Naive thymus-derived CD8-positive, alpha-beta T cell (primary cell): ENCODE measurements around the gene CEP20. TPM values are rescaled to one million over a fixed set of nuclear protein-coding genes. Genes with fewer than 3 reads are reported as not detected.

Experiments used
- ATAC-seq, 2 donors: fragments of 150-1000 bp; cut with Tn5 transposase in 1 of 2; sonication (Bioruptor Pico), chemical (Tn5 transposase) in 1 of 2; 1 replicate in 1 of 2; 2 replicates in 1 of 2; pipeline ENCODE4 v1.10.0; 2021; ENCODE audit warnings: mild to moderate bottlenecking in 2 of 2, moderate library complexity in 2 of 2
- POLR2A ChIA-PET: fragments of 350-600 bp; sonication (Branson Sonifier 250); formaldehyde crosslinking; loops from one replicate; lab custom pipeline; 2021; ENCODE audit warnings: antibody characterized with exemption; lab: Charles Lee
- DNase-seq, 10 donors: peaks; one replicate each; pipeline versions ENCODE4 v3.0.0 to v3.0.0-alpha.2; 2020 to 2022
- H3K27ac Mint-ChIP-seq, 10 donors: one replicate each; pipeline ENCODE4 v1.8.0; 2020 to 2022; ENCODE audit warnings: mild to moderate bottlenecking in 10 of 10, mixed read lengths in 10 of 10, moderate library complexity in 4 of 10, inconsistent platforms in 1 of 10
- H3K27me3 Mint-ChIP-seq, 5 donors: one replicate each; pipeline ENCODE4 v1.8.0; 2021 to 2022; ENCODE audit warnings: mixed read lengths in 5 of 5
- H3K36me3 Mint-ChIP-seq, 3 donors: one replicate each; pipeline ENCODE4 v1.8.0; 2020 to 2022; ENCODE audit warnings: mixed read lengths in 3 of 3, mild to moderate bottlenecking in 2 of 3, inconsistent platforms in 1 of 3
- H3K4me1 Mint-ChIP-seq, 4 donors: one replicate each; pipeline ENCODE4 v1.8.0; 2021 to 2022; ENCODE audit warnings: mixed read lengths in 4 of 4
- H3K4me3 Mint-ChIP-seq, 10 donors: one replicate each; pipeline ENCODE4 v1.8.0; 2020 to 2022; ENCODE audit warnings: mild to moderate bottlenecking in 10 of 10, mixed read lengths in 10 of 10, moderate library complexity in 6 of 10, inconsistent platforms in 1 of 10
- H3K9me3 Mint-ChIP-seq, 9 donors: one replicate each; pipeline ENCODE4 v1.8.0; 2020 to 2022; ENCODE audit warnings: mixed read lengths in 9 of 9, mild to moderate bottlenecking in 3 of 9, inconsistent platforms in 1 of 9, moderate library complexity in 1 of 9
- polyA plus RNA-seq, 3 donors: library from polyadenylated mRNA; unstranded; fragments of 300-500 nt; fragmentation: Illumina TruSeq; gene quantifications; one replicate each; pipeline ENCODE4 v1.2.3, GENCODE V29; 2021
- total RNA-seq, 8 experiments: library from RNA in 2 of 8; stranded (reverse) in 2 of 8; gene quantifications; one replicate each; pipeline ENCODE4 v1.2.3 and lab custom pipeline; 2021 to 2026

CEP20 gene
- total and polyA plus RNA-seq, 5 experiments from 2014 or later = 26.0 to 32.9 (median 26.8) TPM

DNA sequence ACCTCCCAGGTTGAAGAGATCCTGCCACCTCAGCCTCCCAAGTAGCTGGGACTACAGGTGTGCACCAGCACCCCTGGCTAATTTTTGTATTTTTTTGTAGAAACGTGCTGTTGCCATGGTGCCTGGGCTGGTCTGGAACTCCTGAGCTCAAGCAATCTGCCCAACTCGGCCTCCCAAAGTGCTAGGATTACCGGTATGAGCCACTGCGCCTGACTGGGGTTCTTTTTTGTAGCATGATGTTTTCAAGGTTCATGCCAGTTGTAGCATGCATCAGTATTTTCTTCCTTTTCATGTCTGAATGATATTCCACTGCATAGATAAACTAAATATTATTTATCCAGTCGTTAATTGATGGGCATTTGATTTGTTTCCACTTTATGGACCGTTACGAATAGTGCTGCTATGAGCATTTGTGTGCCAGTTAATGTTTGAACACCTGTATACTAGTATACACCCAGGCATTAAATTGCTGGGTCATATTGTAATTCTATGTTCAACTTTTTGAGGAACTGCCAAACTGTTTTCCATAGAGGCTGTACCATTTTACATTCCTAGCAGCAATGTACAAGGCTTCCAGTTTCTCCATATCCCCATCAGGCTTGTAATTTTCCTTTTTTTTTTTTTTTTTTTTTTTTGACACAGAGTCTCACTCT lies 24.8 kb upstream of the CEP20 start:
- no peaks in the 10 kb centered on the region for H3K36me3 Mint-ChIP-seq
- POLR2A ChIA-PET = interaction anchor here (1.4 kb wide), 1 partner anchor 25 kb away, joined by 5 read pairs; the partner anchor contains the start of gene CEP20
- H3K27me3 Mint-ChIP-seq = no peaks in the 10 kb centered on the region
- H3K9me3 Mint-ChIP-seq = no peaks in the 10 kb centered on the region
- DNase-seq = no peak
- peaks cover 7 to 19% (median 10%) of the 10 kb centered on the region in 4 donors for H3K4me1 Mint-ChIP-seq
- peak overlapping the region in 7 of 10 donors; percentile 34 to 71 (median 52) for H3K4me3 Mint-ChIP-seq
- H3K27ac Mint-ChIP-seq = peak overlapping the region; percentile 66 to 97 (median 78)
- no peak for ATAC-seq

GRCh38 chr16:15911198-15911597 lies 22.8 kb upstream of the CEP20 start:
- POLR2A ChIA-PET = no interaction called here
- DNase-seq (no peak), ATAC-seq (no peak)
- no peaks in the 10 kb centered on the region for H3K36me3 Mint-ChIP-seq
- H3K27ac Mint-ChIP-seq = peak overlapping the region in 3 of 10 donors; percentile 2 to 72 (median 52)
- H3K4me3 Mint-ChIP-seq = no peak overlapping the region
- peaks cover 9 to 19% (median 10%) of the 10 kb centered on the region in 4 donors for H3K4me1 Mint-ChIP-seq
- H3K9me3 Mint-ChIP-seq = peaks cover 0 to 3% (median 0%) of the 10 kb centered on the region in 9 donors
- H3K27me3 Mint-ChIP-seq = no peaks in the 10 kb centered on the region

DNA sequence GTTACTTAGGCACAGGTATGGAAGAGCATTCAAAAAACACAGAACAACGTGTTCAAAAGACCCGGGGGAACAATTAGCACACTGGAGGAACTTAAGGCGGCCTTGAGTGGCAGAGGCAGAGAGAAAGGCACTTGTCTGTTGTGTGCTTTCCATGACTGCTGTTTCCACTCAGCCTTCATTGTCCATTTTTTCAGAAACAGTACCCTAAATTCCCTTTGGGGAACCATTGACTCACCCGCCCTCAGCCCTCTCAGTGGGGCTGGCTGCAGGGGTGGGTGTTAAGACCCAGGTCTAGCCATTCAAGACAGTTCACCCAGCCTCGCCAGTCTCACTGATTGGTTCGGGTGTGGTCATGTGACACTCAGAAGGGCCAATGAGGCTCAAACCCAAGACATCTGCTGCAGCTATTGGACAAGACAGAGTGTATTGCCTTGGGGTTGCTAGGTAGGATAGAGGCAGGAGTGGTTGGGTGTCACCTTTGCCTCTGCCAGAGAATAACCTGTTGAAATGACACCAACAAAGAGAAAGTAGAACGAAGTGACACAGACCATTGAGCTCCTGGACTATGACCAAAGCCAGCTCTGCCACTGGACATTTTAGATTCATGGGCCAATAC lies 19.6 kb upstream of the CEP20 start:
- POLR2A ChIA-PET = no interaction called here
- no peak overlapping the region for H3K4me3 Mint-ChIP-seq
- peaks cover 0 to 2% (median 0%) of the 10 kb centered on the region in 5 donors for H3K27me3 Mint-ChIP-seq
- no peaks in the 10 kb centered on the region for H3K36me3 Mint-ChIP-seq
- H3K27ac Mint-ChIP-seq = no peak overlapping the region
- ATAC-seq = peak; percentile 63 to 80
- DNase-seq = peak in 2 of 10 donors; percentile 5 to 13
- peaks cover 6 to 13% (median 8%) of the 10 kb centered on the region in 4 donors for H3K4me1 Mint-ChIP-seq
- peaks cover 0 to 5% (median 0%) of the 10 kb centered on the region in 9 donors for H3K9me3 Mint-ChIP-seq

GRCh38 chr16:15906439-15906838 lies 18.0 kb upstream of the CEP20 start:
- POLR2A ChIA-PET = no interaction called here
- Mint-ChIP-seq H3K9me3 (peaks cover 0 to 5% (median 0%) of the 10 kb centered on the region in 9 donors), H3K4me1 (peaks cover 0 to 5% (median 3%) of the 10 kb centered on the region in 4 donors), H3K27me3 (peaks cover 0 to 2% (median 0%) of the 10 kb centered on the region in 5 donors), H3K4me3 (no peak overlapping the region), H3K36me3 (no peaks in the 10 kb centered on the region), H3K27ac (no peak overlapping the region)
- DNase-seq = no peak
- ATAC-seq = no peak

DNA sequence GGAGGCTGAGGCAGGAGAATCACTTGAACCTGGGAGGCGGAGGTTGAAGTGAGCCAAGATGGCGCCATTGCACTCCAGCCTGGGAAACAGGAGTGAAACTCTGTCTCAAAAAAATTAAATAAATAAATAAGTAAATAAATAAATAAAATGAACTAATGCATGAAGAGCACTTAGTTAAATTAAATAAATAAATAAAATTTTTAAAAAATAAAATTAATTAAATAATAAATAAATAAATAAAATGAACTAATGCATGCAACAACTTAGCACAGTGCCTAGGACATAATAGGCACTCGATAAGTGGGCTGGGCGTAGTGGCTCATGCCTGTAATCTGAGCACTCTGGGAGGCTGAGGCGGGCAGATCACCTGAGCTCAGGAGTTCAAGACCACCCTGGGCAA lies 15.6 kb upstream of the CEP20 start:
- POLR2A ChIA-PET = no interaction called here
- H3K4me3 Mint-ChIP-seq = no peak overlapping the region
- ATAC-seq (no peak), DNase-seq (no peak)
- H3K27ac Mint-ChIP-seq = no peak overlapping the region
- H3K4me1 Mint-ChIP-seq = peaks cover 0 to 2% (median 0%) of the 10 kb centered on the region in 4 donors
- no peaks in the 10 kb centered on the region for H3K36me3 Mint-ChIP-seq
- peaks cover 0 to 5% (median 0%) of the 10 kb centered on the region in 9 donors for H3K9me3 Mint-ChIP-seq
- H3K27me3 Mint-ChIP-seq = peaks cover 0 to 2% (median 0%) of the 10 kb centered on the region in 5 donors

- POLR2A ChIA-PET = no interaction called here
- peaks cover 0 to 2% (median 0%) of the 10 kb centered on the region in 5 donors for H3K27me3 Mint-ChIP-seq
- H3K27ac Mint-ChIP-seq = no peak overlapping the region
- DNase-seq = no peak
- no peak for ATAC-seq
- no peaks in the 10 kb centered on the region for H3K36me3 Mint-ChIP-seq
- peaks cover 0 to under 1% (median 0%) of the 10 kb centered on the region in 9 donors for H3K9me3 Mint-ChIP-seq
- no peak overlapping the region for H3K4me3 Mint-ChIP-seq
- H3K4me1 Mint-ChIP-seq = peaks cover 0 to 2% (median 0%) of the 10 kb centered on the region in 4 donors
These were observed 12.6 kb upstream of the CEP20 start for GRCh38 chr16:15900901-15901500.

DNA sequence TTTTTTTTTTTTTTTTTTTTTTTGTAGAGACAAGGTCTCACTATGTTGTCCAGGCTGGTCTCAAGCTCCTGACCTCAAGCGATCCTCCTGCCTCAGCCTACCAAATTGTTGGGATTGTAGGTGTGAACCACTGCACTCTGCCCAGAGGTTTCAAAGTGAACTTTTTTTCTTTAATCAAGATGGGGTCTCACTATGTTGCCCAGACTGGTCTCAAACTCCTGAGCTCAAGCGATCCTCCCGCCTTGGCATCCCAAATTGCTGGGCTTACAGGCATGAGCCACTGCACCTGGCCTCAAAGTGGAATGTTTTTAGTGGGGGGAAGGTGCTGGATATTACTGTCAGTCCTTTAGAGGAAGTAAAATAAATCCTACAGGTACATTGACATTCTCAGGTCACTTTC lies 12.0 kb upstream of the CEP20 start:
- H3K27me3 Mint-ChIP-seq = peaks cover 0 to 2% (median 0%) of the 10 kb centered on the region in 5 donors
- POLR2A ChIA-PET = no interaction called here
- H3K4me3 Mint-ChIP-seq = no peak overlapping the region
- H3K4me1 Mint-ChIP-seq = peaks cover 0 to 2% (median 0%) of the 10 kb centered on the region in 4 donors
- H3K27ac Mint-ChIP-seq = no peak overlapping the region
- DNase-seq (no peak), ATAC-seq (no peak)
- H3K9me3 Mint-ChIP-seq = no peaks in the 10 kb centered on the region
- no peaks in the 10 kb centered on the region for H3K36me3 Mint-ChIP-seq

DNA sequence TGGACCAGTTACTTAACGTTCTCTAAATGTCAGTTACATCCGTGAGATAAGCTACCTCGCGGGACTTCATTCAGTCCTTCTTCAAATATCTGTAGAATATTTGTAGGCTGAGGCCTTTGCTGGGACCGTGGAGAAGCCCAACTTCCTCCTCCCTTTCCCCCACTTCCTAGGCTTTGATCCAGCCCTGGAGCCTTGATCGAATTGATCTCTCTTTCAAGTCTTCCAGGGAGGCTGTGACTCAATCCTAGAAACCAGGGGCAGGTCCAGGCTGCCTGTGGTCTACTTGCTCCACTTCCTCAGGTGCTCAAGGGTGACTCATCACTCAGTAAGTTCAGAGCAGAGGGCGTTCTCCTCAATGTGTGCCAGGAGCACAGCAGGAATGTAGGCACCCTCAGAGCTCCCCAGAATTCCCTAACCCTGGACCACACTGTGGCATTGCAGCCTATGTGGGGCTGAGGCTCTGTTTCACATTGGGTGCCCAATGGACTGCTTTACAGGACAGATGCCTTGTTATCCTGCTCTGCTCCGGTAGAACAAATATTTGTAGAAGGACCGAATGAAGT lies 11.2 kb upstream of the CEP20 start:
- Mint-ChIP-seq H3K4me3 (no peak overlapping the region), H3K36me3 (no peaks in the 10 kb centered on the region), H3K9me3 (no peaks in the 10 kb centered on the region), H3K4me1 (peaks cover 0 to 2% (median 0%) of the 10 kb centered on the region in 4 donors), H3K27me3 (no peaks in the 10 kb centered on the region), H3K27ac (no peak overlapping the region)
- POLR2A ChIA-PET = interaction anchor here (0.8 kb wide), 1 partner anchor 11 kb away, joined by 3 read pairs; the partner anchor contains the start of gene CEP20
- ATAC-seq (no peak), DNase-seq (no peak)

DNA sequence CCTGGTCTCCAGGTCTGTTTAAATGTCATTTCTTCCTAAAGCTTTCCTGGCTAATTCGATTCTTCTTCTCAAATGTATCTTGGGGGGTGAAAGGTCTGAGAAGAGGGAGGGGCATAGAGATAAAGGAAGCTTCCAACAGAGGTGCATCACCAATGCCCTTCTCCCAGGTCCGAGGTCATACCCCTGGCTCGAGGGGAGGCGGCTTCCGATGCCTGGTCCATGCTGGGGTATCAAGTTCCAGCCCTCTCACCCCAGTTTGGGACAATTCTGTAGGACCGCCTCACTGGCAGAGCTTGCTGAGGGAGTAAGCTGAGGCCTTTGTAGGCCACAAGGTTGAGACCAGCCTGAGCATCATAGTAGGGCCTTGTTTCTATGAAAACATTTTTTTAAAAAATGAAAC lies 10.3 kb upstream of the CEP20 start:
- peak overlapping the region in 1 of 10 donors; percentile 43 for H3K27ac Mint-ChIP-seq
- no peaks in the 10 kb centered on the region for H3K9me3 Mint-ChIP-seq

GRCh38 chr16:15897834-15898254 lies 9.4 kb upstream of the CEP20 start:
- POLR2A ChIA-PET = no interaction called here
- H3K27ac Mint-ChIP-seq = peak overlapping the region in 1 of 10 donors; percentile 43

More for the DNA sequence above, 10.3 kb upstream of the CEP20 start:
- POLR2A ChIA-PET = interaction anchor here (0.8 kb wide), 1 partner anchor 10 kb away, joined by 3 read pairs; the partner anchor contains the start of gene CEP20
- no peak overlapping the region for H3K4me3 Mint-ChIP-seq
- H3K27me3 Mint-ChIP-seq = peaks cover 0 to 1% (median 0%) of the 10 kb centered on the region in 5 donors
- H3K4me1 Mint-ChIP-seq = peaks cover 0 to 2% (median 0%) of the 10 kb centered on the region in 4 donors
- ATAC-seq (no peak), DNase-seq (no peak)
- no peaks in the 10 kb centered on the region for H3K36me3 Mint-ChIP-seq

DNA sequence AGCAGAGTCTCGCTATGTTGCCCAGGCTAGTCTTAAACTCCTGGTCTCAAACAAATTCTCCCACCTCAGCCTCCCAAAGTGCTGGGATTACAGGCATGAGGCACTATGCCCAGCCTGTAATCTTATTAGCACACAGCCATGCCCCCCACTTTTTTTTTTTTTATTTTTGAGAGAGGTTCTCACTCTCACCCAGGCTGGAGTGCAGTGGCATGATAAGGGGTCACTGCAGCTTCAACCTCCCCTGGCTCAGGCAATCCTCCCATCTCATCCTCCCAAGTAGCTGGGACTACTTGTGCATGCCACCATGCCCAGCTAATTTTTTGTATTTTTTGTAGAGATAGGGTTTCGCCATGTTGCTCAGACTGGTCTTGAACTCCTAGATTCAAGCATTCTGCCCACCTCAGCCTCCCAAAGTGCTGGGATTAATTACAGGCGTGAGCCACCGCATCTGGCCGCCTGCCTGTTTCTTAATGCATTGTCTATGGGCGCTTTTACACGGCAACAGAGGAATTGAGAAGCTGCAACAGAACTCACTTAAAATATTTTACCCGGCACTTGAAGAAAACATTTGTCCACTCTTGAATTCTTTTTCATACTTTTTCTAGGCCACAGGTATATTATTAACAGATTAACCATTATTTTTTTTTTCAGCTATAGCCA lies 8.8 kb upstream of the CEP20 start:
- Mint-ChIP-seq H3K27me3 (peaks cover 0 to 1% (median 0%) of the 10 kb centered on the region in 5 donors), H3K36me3 (no peaks in the 10 kb centered on the region), H3K4me1 (peaks cover 0 to 2% (median 0%) of the 10 kb centered on the region in 4 donors), H3K9me3 (no peaks in the 10 kb centered on the region), H3K27ac (peak overlapping the region in 1 of 10 donors; percentile 34), H3K4me3 (no peak overlapping the region)
- DNase-seq (no peak), ATAC-seq (no peak)
- POLR2A ChIA-PET = interaction anchor here (0.6 to 1.2 kb wide), 2 partner anchors 35 to 130 kb away, joined by 3 to 4 read pairs; no protein-coding TSS in a partner anchor

More at GRCh38 chr16:15897834-15898254, 9.4 kb upstream of the CEP20 start:
- Mint-ChIP-seq H3K9me3 (no peaks in the 10 kb centered on the region), H3K4me1 (peaks cover 0 to 2% (median 0%) of the 10 kb centered on the region in 4 donors), H3K4me3 (no peak overlapping the region), H3K27me3 (peaks cover 0 to 1% (median 0%) of the 10 kb centered on the region in 5 donors), H3K36me3 (no peaks in the 10 kb centered on the region)
- no peak for DNase-seq
- no peak for ATAC-seq
